Suppressor macrophage treated with lipopolysaccharide for 4 hours (primary cell): Measurements from ENCODE around the gene LY6G6D.

Experiments used
- DNase-seq: peaks from one replicate; pipeline ENCODE4 v3.0.0-alpha.2; 2020

LY6G6D gene

GRCh38 chr6:31767096-31767645 lies 52.0 kb downstream of the LY6G6D start:
- DNase-seq = no peak
